Heart left ventricle (tissue), 13 donors: ENCODE measurements around the gene DENND4B.

ENCODE experiments used
- POLR2A ChIP-seq, 2 donors: fragments of 450-650 bp; IDR thresholded peaks; one replicate each; pipeline ENCODE4 v1.6.1; 2017; ENCODE audit warnings: antibody characterized with exemption in 2 of 2, mild to moderate bottlenecking in 2 of 2, moderate library complexity in 2 of 2
- TF ChIP-seq, protein P1 (sequence below), 12 donors: fragments of 200-600 bp; sonication (generic) in 4 of 12; IDR thresholded peaks; one replicate each; pipeline versions ENCODE4 v1.5.0 to v1.8.0; 2018 to 2022; ENCODE audit warnings: antibody characterized with exemption in 12 of 12, mild to moderate bottlenecking in 5 of 12
- donor health status: ischemic (EF 13 %, LVEDD 7.1; RV severe dilation, severe dysfunction).
- donor health status: DM: no; HTN: yes; CAD: no.
- donor health status: DM: no; HTN: no; CAD: no.
- donor health status: ischemic (EF 25% LVEDD 6.9; RV normal size, moderate dysfunction).
- donor health status: ischemic (EF 25% LVEDD 5.7; RV mildly dilated, moderate dysfunction).
- donor health status: ischemic (EF 35%, LVEDD 5.7; RV mildly dilated, moderate dysfunction).
- donor health status: nonischemic (EF 11% LVEDD 7.7; RV severe dilation, severe dysfunction).
- donor health status: DM: yes; HTN: yes; CAD: no.
- donor health status: PGD.
- donor health status: ischemic (EF 29% LVEDD 5.4; RV normal size, mild dysfunction).
- donor health status: nonischemic (EF 23%, LVEDD 6.1; RV moderate dilation, normal function).

DNA sequence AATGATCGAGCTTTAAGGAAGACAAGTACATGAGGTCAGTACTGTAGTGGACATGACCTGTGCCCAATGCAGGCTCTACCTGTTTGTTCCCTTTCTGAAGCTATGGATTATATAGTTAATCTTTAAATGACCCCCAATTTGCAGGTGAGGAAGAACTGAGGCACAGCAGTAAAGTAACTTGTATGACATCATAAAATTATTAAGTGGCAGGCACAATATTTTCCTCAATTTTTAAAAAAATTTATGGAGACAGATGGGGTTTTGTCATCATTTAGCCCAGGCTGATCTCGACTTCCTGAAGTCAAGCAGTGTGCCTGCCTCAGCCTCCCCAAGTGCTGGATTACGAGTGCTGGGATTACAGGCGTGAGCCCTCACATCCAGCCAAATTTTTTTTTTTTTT is 20.1 kb downstream of the DENND4B start:
- TF ChIP-seq, protein P1, sequence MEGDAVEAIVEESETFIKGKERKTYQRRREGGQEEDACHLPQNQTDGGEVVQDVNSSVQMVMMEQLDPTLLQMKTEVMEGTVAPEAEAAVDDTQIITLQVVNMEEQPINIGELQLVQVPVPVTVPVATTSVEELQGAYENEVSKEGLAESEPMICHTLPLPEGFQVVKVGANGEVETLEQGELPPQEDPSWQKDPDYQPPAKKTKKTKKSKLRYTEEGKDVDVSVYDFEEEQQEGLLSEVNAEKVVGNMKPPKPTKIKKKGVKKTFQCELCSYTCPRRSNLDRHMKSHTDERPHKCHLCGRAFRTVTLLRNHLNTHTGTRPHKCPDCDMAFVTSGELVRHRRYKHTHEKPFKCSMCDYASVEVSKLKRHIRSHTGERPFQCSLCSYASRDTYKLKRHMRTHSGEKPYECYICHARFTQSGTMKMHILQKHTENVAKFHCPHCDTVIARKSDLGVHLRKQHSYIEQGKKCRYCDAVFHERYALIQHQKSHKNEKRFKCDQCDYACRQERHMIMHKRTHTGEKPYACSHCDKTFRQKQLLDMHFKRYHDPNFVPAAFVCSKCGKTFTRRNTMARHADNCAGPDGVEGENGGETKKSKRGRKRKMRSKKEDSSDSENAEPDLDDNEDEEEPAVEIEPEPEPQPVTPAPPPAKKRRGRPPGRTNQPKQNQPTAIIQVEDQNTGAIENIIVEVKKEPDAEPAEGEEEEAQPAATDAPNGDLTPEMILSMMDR (IDR thresholded peaks at IDR 0.05): no peak
- TF ChIP-seq POLR2A (IDR thresholded peaks at IDR 0.05): no peak
